ENCODE results near the gene ZNRD2.

Gene ZNRD2

GRCh38 chr11:65620666-65621065 is 50.4 kb downstream of the ZNRD2 start:
- no peak for DNase-seq

- DNase-seq, result no peak
Observed at GRCh38 chr11:65621460-65621859, 51.2 kb downstream of the ZNRD2 start.

Data from amygdala (tissue), 56 donors.